Occipital lobe (tissue), 2 donors: ENCODE measurements around the gene ZMYND8. TPM values are rescaled to one million over a fixed set of nuclear protein-coding genes. Genes with fewer than 3 reads are reported as not detected.
A peak's percentile ranks its signal among the peaks of the same experiment; 100 is the strongest.
"Not testable (repeated sequence)": the region's sequence is repeated elsewhere in the genome, so short reads cannot be mapped to it uniquely, and the experiment has no call there.

Experiments used
- DNase-seq: peaks from one replicate; lab custom pipeline; 2025; lab: John Stamatoyannopoulos, UW
- total RNA-seq: library from RNA; depleted of rRNA; stranded (reverse); fragments of >200 nt; gene quantifications from one replicate; pipeline ENCODE4 v1.2.3, GENCODE V29; 2014

Gene ZMYND8
- total RNA-seq, 1 donor from 2014 or later, result 58.6 TPM

DNA sequence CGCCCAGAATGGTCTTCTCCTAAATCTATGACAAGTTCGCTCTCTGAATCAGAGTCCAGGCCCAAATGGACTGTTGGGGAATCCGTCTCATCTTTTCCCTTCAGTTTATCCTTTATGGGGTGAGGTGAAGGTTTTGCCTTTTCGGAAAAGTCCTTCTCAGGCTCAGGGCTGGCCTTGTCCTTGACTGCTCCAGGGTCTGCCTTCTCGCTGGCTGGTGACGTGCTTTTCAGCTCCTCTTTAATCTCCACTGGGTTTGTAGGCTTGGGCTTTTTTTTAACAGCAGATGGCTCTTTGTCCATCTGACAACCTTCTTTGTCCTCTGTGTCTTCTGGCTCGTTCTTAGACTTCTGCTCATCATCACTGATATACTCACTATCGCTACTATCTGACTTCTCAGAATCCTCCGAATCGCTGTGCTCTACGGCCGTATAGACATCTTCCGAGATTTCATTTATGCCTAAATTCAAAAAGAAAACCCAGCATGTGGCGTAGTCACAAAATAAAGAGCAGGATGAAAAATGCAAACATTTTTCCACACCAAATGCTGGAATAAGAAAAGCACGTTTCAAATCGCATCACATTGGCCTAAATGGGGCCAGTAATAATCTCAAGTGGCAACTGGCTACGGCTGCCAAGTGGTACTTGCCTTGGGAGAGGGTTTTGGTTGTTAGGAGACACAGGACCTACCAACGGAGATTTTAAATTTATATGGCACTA lies 110.3 kb downstream of the ZMYND8 start:
- DNase-seq, result no peak

DNA sequence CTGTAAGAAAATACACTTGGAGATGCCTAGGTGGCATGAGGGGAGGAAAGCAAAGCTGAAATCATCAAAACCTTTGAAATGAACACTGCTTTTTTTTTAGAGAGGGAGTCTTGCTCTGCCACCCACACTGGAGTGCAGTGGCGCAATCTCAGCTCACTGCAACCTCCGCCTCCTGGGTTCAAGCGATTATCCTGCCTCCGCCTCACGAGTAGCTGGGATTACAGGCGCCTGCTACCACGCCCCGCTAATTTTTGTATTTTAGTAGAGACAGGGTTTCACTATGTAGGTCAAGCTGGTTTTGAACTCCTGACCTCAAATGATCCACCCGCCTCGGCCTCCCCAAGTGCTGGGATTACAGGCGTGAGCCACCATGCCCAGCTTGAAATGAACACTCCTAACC lies 111.3 kb downstream of the ZMYND8 start:
- DNase-seq, result not testable (repeated sequence)

GRCh38 chr20:47244451-47244850 lies 112.0 kb downstream of the ZMYND8 start:
- no peak for DNase-seq

DNA sequence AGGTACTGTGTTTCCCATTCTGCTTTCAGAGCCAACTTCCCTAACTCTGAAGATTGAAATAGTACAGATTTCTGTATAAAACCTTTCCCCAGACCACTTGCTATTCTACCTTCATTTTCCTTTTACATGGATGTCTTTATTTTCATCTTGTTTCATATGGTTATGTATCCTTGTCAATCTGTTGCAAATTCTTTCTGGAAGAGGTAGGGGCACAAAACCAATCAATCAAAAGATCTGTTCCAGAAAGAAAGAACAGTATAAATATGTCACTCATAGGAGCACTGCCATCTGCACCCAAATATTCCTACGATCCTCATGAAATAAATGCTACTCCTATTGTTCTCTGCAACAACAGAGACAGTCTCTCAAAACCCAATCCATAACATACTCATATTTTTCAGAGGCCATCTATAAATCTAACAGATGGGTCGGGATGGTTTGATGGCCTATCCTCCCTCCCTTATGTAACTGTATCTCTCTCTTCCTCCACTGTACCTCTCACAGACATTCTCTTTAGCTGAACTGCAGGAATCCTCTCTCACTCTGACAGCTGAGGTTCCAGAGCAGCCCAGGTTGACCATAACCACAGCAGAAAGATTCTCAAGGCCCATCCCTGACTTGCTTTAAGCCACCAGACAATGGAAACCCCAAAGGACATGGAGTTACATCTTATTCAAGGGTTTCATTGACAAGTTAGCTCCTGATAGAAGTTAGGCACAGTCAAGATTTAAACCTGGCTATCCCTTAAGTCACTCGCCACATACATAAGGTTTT lies 112.8 kb downstream of the ZMYND8 start:
- DNase-seq, result no peak

- DNase-seq, result no peak
These were observed 113.5 kb downstream of the ZMYND8 start for GRCh38 chr20:47243003-47243402.

DNA sequence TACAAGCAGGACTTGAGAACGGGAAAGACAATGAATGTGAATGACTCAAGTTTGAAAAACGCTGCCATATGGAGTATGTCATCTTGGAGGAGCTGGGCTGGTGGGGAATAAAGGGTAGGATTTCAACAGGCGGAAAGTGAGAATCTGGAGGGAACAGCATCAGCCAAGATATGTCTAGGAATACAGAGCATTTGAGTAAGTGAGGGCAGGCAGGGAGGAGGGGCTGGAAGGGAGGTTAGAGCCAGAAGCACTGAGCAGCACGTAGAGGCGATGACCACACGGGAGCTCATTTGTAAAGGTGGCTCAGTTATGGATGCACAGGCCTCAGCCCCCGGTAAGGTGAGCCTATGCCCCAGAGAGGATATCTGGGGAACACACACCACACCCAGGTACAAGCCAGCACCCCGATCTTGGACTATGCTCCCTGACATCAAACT lies 115.1 kb downstream of the ZMYND8 start:
- DNase-seq, result no peak

DNA sequence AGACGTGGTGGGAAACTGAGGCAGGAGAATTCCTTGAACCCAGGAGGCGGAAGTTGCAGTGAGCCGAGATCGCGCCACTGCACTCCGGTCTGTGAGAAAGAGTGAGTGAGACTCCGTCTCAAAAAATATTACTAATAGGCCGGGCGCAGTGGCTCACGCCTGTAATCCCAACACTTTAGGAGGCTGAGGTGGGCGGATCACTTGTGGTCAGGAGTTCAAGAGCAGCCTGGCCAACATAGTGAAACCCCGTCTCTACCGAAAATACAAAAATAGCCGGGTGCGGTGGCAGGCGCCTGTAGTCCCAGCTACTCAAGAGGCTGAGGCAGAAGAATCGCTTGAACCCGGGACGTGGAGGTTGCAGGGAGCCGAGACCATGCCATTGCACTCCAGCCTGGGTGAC lies 116.4 kb downstream of the ZMYND8 start:
- DNase-seq, result not testable (repeated sequence)

DNA sequence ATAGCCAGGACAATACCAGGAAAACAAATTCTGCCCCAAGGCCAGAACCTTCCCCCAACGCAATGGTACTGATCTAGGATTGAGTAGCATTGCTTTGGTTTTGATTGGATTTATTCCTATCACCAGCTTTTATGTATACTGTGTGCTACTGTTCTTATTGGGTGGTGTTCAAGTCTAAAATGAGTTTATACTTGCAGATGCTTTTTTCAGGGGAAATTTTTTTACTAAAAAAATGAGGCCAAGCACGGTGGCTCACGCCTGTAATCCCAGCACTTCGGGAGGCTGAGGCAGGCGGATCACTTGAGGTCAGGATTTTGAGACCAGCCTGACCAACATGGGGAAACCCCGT lies 116.8 kb downstream of the ZMYND8 start:
- no peak for DNase-seq

GRCh38 chr20:47238780-47239718 lies 117.5 kb downstream of the ZMYND8 start:
- no peak for DNase-seq

DNA sequence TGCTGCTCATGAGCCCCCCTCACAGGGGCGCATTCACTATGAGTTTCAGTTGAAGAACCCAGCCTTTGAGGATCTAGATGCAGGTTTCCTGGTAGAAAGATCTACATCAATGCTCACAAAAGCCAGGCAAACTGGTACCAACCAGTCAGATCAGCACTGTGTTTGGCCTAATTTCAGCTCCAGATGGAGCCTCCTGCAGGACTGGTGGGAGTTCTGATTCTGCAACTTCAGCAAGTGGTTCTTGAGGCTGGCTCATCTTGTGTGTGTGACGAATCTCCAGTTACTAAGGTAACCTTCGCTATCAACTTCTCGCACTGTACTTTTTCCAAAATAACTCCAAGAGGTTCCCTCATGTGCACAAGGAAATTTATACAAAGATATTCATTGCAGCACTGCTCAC lies 118.8 kb downstream of the ZMYND8 start:
- peak; percentile 68 for DNase-seq

DNA sequence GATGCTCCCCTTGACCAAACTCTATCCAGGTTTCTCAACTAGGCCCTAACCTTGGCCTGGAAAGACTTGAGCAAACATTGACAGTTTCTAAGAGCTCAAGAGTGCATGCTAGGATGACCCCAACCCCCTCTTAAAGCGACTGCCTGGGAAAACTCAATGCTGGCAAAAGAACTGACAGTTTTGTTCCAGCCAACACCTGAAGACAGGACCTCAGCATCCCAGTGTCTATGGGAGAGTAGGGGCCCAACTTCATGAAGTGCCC lies 119.9 kb downstream of the ZMYND8 start:
- DNase-seq, result no peak

- DNase-seq, result no peak
These were observed 120.5 kb downstream of the ZMYND8 start for GRCh38 chr20:47235853-47236638.

- DNase-seq, result no peak
These were observed 121.4 kb downstream of the ZMYND8 start for GRCh38 chr20:47235111-47235510.

DNA sequence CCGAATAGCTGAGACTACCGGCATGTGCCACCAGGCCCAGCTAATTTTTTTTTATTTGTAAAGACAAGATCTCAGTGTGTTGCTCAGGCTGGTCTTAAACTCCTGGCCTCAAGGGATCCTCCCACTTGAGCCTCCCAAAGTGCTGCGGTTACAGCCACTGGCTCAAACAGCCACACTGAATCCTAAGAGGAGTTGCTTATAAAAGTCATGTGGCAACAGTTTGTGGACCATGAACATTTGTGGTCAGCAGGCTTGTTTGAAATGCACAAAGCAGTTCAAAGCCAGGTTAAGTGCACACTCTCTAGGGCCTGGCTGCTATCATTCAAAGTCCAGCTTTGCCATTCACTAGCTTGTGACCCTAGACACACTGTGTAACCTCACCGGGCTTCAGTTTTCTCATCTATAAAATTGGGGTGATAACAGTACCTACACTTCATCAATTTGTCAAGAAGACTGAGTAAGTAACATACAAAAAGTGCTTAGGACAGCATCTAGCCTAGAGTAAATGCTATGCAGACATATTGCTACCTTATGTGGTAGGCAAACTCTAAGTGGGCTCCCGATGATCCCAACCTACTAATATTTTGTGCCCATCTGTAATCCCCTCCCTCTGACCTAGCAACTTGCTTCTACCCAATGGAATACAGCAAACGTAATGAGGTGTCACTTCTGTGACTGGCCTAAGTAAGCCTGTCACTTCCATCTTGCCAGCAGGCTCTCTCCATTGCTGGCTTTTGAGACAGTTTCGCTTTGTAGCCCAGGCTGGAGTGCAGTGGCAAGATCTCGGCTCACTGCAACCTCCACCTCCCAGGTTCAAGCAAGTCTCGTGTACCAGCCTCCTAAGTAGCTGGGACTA lies 122.9 kb downstream of the ZMYND8 start:
- no peak for DNase-seq

- no peak for DNase-seq
These were observed 124.0 kb downstream of the ZMYND8 start for GRCh38 chr20:47232518-47232917.

DNA sequence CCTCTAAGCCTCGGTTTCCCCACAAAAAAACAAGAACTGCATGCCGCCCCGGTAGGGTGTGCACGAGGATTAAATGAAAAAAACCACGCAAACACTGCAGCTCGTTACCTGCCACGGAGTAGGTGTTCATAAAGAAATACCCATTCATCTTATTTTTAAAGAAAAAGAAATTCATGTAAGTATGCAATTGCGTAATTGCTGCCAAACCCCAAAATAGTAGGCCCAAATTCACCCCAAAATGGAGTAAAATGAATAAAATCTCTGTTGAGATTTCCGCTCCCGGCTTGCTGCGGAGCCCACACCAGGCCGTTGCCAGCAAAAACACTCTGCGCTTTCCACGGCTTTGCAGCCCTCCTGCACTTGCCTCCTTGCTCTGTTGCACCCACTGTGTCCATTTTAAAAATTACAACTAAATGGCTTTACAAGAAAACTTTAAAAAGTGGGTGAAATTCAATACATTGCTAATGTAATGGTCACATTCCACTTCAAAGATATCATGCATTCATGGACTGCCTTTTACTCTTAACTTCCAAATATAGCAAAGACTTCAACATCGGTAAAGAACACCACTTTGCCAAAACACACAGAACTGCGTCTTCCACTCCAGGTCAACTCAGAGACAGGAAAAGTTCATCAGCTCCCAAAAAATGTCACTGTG lies 125.0 kb downstream of the ZMYND8 start:
- DNase-seq, result no peak

DNA sequence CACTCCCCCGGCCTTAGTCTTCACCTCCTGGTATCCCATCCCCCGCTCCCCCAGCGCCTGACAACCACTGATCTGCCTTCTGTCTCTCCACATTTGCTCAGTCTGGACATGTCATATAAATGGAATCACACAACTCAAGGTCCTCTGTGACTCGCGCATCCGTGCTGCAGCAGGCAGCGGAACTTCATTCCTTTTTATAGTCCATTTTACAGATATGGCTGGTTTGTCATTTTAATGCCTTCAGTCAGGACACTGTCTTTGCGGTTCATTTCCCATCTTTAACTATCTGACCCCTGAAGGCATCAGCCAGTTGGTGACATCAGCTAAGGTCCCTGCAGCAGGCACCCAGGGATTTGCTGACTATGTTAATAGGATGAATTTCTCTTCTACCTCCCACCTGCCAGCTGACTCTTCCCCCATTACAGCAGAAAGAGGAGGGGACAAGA lies 125.7 kb downstream of the ZMYND8 start:
- DNase-seq, result no peak

DNA sequence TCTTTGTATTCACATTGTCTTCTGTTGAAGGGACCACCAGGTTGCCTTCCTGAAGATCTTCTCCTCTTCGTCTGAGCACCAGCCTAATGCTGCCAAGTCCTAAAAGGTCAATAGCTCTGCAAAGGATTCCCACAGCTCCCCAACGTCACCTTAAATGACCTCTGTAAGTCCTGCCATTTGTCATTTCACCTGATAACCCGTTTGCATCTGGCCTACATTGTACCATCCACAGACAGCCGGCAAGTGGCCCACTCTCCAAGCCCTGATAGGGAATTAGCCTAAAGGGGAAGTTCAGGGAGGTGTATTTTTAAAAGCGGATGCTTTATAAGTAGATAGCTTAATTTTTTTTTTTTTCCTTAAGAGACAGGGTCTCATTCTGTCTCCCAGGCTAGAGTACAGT lies 127.8 kb downstream of the ZMYND8 start:
- DNase-seq, result no peak

DNA sequence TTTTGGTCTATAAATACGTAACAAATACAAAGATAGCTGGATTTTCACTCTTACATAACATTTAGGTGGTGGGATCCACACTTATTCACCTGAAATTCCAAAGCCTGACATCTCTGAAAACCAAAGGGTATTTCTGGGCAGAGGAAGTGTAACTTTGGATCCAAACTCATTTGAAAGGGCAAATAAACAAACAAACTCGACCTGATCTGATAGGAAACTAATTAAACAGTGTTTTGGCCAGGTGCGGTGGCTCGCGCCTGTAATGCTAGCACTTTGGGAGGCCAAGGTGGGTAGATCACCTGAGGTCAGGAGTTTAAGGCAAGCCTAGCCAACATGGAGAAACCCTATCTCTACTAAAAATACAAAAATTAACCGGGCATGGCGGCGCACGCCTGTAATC lies 128.9 kb downstream of the ZMYND8 start:
- DNase-seq, result no peak

GRCh38 chr20:47227119-47227518 lies 129.4 kb downstream of the ZMYND8 start:
- no peak for DNase-seq
